ENCODE data around the gene TMEM222.

DNA sequence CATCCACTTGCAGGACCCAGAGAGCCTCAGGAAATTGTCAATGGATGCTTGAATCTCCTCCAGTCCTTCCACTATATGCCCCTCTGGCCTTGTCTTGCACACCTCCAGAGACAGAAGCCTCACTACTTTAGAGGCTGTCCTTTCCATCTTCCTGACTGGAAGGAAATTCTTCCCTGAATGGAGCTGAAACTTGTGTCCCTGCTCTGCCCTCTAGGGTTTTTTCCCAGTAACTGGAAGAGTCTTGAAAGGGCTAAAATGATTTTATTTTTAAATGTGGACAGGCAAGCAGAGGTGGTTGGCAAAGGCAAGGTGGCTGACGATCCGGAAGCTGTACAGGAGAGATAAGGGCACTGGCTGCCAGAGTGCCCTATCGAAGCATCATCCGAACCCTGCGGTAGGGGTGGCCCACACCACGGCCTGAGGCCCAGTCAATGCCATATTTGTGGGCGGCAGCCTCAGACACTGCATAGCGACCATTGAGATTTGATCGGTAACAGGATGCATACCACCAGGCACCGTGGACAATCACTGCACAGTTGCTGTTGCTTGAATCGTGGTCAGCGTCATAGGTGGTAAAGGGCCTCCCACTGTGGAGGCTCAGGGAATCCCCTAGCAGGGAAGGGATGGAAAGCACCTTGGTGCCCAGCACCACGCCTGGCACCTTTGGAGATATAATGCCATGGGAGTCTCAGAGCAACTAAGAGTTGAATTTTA is 47.1 kb downstream of the TMEM222 start:
- TF ChIP-seq CTCF (IDR thresholded peaks at IDR 0.05) (peak in 1 of 6 experiments; percentile 41), POLR2A (IDR thresholded peaks at IDR 0.05) (no peak)
